HEK293 (cell line): Measurements from ENCODE around the gene DDR2.

Experiments
- CTCF ChIA-PET: fragments of 350-600 bp; formaldehyde crosslinking; extraction: SDS; loops from one replicate; lab custom pipeline; 2021; ENCODE audit warnings: antibody characterized with exemption; lab: Yijun Ruan, JAX
- POLR2A ChIA-PET: fragments of 300-600 bp; formaldehyde crosslinking; extraction: SDS; loops from one replicate; lab custom pipeline; 2020; ENCODE audit warnings: antibody characterized with exemption, inconsistent platforms; lab: Yijun Ruan, JAX
- H3K27ac ChIP-seq: fragments of 200-500 bp; sonication (Bioruptor generic); 2 replicates; pipeline ENCODE4 v1.5.1; 2014; ENCODE audit warnings: low read depth, low read length, control low read depth, inconsistent platforms; ENCODE audit errors: extremely low read depth
- H3K36me3 ChIP-seq, 2 experiments: fragments of 200-500 bp in 1 of 2; sonication (Bioruptor generic) in 1 of 2; 1 replicate in 1 of 2; 2 replicates in 1 of 2; pipeline ENCODE4 v1.5.1; 2014 to 2017; ENCODE audit warnings: inconsistent platforms in 2 of 2, low read length in 2 of 2; ENCODE audit not compliant: control insufficient read depth in 2 of 2, insufficient read depth in 1 of 2
- H3K4me1 ChIP-seq: fragments of 200-500 bp; sonication (Bioruptor generic); 2 replicates; pipeline ENCODE4 v1.5.1; 2014; ENCODE audit warnings: mild to moderate bottlenecking, low read length, inconsistent platforms; ENCODE audit not compliant: control insufficient read depth, insufficient read depth
- H3K4me3 ChIP-seq: 2 replicates; pipeline ENCODE4 v1.5.1; 2011; ENCODE audit warnings: low read depth, mild to moderate bottlenecking, control low read depth, low read length, moderate library complexity
- H3K9me3 ChIP-seq: fragments of 200-500 bp; sonication (Bioruptor generic); 2 replicates; pipeline ENCODE4 v1.5.1; 2014; ENCODE audit warnings: low read depth, low read length, inconsistent platforms; ENCODE audit not compliant: control insufficient read depth, insufficient read depth
- HIC1 ChIP-seq: fragments of 450-650 bp; formaldehyde crosslinking; IDR thresholded peaks from 2 replicates; pipeline ENCODE4 v1.5.1; 2016; ENCODE audit warnings: missing biosample characterization, missing genetic modification characterization
- ZBTB1 ChIP-seq: fragments of 450-650 bp; formaldehyde crosslinking; IDR thresholded peaks from 2 replicates; pipeline ENCODE4 v1.5.1; 2016; ENCODE audit warnings: missing biosample characterization, missing genetic modification characterization
- ZBTB10 ChIP-seq: fragments of 450-650 bp; formaldehyde crosslinking; IDR thresholded peaks from 2 replicates; pipeline ENCODE4 v1.5.1; 2016; ENCODE audit warnings: missing biosample characterization, missing genetic modification characterization
- ZBTB17 ChIP-seq: fragments of 450-650 bp; formaldehyde crosslinking; IDR thresholded peaks from 2 replicates; pipeline ENCODE4 v1.5.1; 2016; ENCODE audit warnings: missing biosample characterization, missing genetic modification characterization
- ZNF157 ChIP-seq: fragments of 450-650 bp; formaldehyde crosslinking; IDR thresholded peaks from 2 replicates; pipeline ENCODE4 v1.5.1; 2016; ENCODE audit warnings: missing biosample characterization, missing genetic modification characterization
- ZNF211 ChIP-seq: fragments of 450-650 bp; formaldehyde crosslinking; IDR thresholded peaks from 2 replicates; pipeline ENCODE4 v1.5.1; 2016; ENCODE audit warnings: low read depth, missing biosample characterization, missing genetic modification characterization
- ZNF514 ChIP-seq: fragments of 450-650 bp; formaldehyde crosslinking; IDR thresholded peaks from 2 replicates; pipeline ENCODE4 v1.5.1; 2016; ENCODE audit warnings: missing biosample characterization, missing genetic modification characterization
- ZNF600 ChIP-seq: fragments of 450-650 bp; formaldehyde crosslinking; IDR thresholded peaks from 2 replicates; pipeline ENCODE4 v1.5.1; 2016; ENCODE audit warnings: missing biosample characterization, missing genetic modification characterization
- TF ChIP-seq, protein P1 (sequence below): fragments of 450-650 bp; formaldehyde crosslinking; IDR thresholded peaks from 2 replicates; pipeline ENCODE4; 2016; ENCODE audit warnings: missing biosample characterization, missing genetic modification characterization
- TF ChIP-seq, protein P2 (sequence below): fragments of 450-650 bp; formaldehyde crosslinking; IDR thresholded peaks from 2 replicates; pipeline ENCODE4 v1.5.1; 2016; ENCODE audit warnings: missing biosample characterization, missing genetic modification characterization
- TF ChIP-seq, protein P3 (sequence below): fragments of 450-650 bp; formaldehyde crosslinking; IDR thresholded peaks from 2 replicates; pipeline ENCODE4 v1.5.1; 2017; ENCODE audit warnings: missing biosample characterization, missing genetic modification characterization
- TF ChIP-seq, protein P4 (sequence below): sonication (generic); formaldehyde crosslinking; IDR thresholded peaks from 2 replicates; pipeline ENCODE4 v1.8.1; 2022; ENCODE audit warnings: mild to moderate bottlenecking, moderate library complexity, missing genetic modification reagents
- TF ChIP-seq, protein P5 (sequence below): fragments of 450-650 bp; formaldehyde crosslinking; IDR thresholded peaks from 2 replicates; pipeline ENCODE4 v1.5.1; 2016; ENCODE audit warnings: missing biosample characterization, missing genetic modification characterization

DDR2 gene

DNA sequence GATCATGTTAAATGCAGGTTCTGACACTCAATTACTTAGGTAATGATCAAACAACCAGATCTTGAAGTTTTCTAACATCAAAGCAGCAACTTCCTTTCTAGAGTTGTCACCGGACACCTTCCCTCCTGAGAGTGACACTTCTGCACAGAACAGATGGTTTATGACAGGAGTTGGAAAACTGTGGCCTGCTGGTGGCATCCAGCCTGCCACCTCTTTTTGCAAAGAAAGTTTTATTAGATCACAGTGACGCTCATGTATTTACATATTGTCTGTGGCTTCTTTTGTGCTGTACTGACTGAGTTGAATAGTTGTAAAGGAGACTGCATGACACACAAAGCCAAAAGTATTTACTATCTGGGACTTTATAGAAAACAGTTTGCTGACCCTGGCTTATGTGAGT is 28.3 kb downstream of the DDR2 start:
- H3K4me1 ChIP-seq: no peaks in the 10 kb centered on the region
- TF ChIP-seq ZNF600 (tag by site-specific recombination) (no peak), ZBTB17 (tag by site-specific recombination) (no peak), ZNF514 (tag by site-specific recombination) (no peak), HIC1 (tag by site-specific recombination) (no peak), ZBTB10 (tag by site-specific recombination) (no peak), ZNF211 (tag by site-specific recombination) (no peak), ZBTB1 (tag by site-specific recombination) (no peak), ZNF157 (no peak)
- TF ChIP-seq, protein P1, sequence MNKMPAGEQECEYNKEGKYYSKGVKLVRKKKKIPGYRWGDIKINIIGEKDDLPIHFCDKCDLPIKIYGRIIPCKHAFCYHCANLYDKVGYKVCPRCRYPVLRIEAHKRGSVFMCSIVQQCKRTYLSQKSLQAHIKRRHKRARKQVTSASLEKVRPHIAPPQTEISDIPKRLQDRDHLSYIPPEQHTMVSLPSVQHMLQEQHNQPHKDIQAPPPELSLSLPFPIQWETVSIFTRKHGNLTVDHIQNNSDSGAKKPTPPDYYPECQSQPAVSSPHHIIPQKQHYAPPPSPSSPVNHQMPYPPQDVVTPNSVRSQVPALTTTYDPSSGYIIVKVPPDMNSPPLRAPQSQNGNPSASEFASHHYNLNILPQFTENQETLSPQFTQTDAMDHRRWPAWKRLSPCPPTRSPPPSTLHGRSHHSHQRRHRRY (tag by site-specific recombination): no peak
- TF ChIP-seq, protein P2, sequence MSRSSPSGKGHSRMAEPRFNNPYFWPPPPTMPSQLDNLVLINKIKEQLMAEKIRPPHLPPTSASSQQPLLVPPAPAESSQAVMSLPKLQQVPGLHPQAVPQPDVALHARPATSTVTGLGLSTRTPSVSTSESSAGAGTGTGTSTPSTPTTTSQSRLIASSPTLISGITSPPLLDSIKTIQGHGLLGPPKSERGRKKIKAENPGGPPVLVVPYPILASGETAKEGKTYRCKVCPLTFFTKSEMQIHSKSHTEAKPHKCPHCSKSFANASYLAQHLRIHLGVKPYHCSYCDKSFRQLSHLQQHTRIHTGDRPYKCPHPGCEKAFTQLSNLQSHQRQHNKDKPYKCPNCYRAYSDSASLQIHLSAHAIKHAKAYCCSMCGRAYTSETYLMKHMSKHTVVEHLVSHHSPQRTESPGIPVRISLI (tag by site-specific recombination): no peak
- TF ChIP-seq, protein P3, sequence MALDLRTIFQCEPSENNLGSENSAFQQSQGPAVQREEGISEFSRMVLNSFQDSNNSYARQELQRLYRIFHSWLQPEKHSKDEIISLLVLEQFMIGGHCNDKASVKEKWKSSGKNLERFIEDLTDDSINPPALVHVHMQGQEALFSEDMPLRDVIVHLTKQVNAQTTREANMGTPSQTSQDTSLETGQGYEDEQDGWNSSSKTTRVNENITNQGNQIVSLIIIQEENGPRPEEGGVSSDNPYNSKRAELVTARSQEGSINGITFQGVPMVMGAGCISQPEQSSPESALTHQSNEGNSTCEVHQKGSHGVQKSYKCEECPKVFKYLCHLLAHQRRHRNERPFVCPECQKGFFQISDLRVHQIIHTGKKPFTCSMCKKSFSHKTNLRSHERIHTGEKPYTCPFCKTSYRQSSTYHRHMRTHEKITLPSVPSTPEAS (tag by site-specific recombination): no peak
- TF ChIP-seq, protein P4, sequence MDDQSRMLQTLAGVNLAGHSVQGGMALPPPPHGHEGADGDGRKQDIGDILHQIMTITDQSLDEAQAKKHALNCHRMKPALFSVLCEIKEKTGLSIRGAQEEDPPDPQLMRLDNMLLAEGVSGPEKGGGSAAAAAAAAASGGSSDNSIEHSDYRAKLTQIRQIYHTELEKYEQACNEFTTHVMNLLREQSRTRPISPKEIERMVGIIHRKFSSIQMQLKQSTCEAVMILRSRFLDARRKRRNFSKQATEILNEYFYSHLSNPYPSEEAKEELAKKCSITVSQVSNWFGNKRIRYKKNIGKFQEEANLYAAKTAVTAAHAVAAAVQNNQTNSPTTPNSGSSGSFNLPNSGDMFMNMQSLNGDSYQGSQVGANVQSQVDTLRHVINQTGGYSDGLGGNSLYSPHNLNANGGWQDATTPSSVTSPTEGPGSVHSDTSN (CRISPR knock-in tag): no peak
- TF ChIP-seq, protein P5, sequence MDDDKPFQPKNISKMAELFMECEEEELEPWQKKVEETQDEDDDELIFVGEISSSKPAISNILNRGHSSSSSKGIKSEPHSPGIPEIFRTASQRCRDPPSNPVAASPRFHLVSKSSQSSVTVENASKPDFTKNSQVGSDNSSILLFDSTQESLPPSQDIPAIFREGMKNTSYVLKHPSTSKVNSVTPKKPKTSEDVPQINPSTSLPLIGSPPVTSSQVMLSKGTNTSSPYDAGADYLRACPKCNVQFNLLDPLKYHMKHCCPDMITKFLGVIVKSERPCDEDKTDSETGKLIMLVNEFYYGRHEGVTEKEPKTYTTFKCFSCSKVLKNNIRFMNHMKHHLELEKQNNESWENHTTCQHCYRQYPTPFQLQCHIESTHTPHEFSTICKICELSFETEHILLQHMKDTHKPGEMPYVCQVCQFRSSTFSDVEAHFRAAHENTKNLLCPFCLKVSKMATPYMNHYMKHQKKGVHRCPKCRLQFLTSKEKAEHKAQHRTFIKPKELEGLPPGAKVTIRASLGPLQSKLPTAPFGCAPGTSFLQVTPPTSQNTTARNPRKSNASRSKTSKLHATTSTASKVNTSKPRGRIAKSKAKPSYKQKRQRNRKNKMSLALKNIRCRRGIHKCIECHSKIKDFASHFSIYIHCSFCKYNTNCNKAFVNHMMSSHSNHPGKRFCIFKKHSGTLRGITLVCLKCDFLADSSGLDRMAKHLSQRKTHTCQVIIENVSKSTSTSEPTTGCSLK (tag by site-specific recombination): no peak
- no peaks in the 10 kb centered on the region for H3K36me3 ChIP-seq
- no peaks in the 10 kb centered on the region for H3K9me3 ChIP-seq
- H3K4me3 ChIP-seq: no peak overlapping the region
- H3K27ac ChIP-seq: no peak overlapping the region
- CTCF ChIA-PET: no interaction called here
- POLR2A ChIA-PET: no interaction called here
